ENCODE data around the gene AKAP8L. TPM values are rescaled to one million over a fixed set of nuclear protein-coding genes. Genes with fewer than 3 reads are reported as not detected.

Gene AKAP8L
- total RNA-seq, 1 experiment from 2014 or later, result 106 TPM

GRCh38 chr19:15432629-15433518, 14.1 kb upstream of the AKAP8L start (continued):
- TF ChIP-seq POLR2AphosphoS5 (IDR thresholded peaks at IDR 0.05; ENCODE audit: low read depth, low read length) (peak; percentile 65), RAD21 (IDR thresholded peaks at IDR 0.05; ENCODE audit: low read depth) (no peak), SRF (IDR thresholded peaks at IDR 0.05; ENCODE audit: low read depth) (peak; percentile 93), FOSL1 (IDR thresholded peaks at IDR 0.05; ENCODE audit: low read depth) (no peak), YY1 (IDR thresholded peaks at IDR 0.05; ENCODE audit: extremely low read depth, insufficient replicate concordance, low read depth, low read length) (peak; percentile 96)

- no peaks in the 10 kb centered on the region for H4K20me1 ChIP-seq (ENCODE audit: insufficient read depth)
- H3K4me1 ChIP-seq (ENCODE audit: control insufficient read depth in 1 of 2, insufficient read depth in 2 of 2, low read length in 2 of 2), result peaks cover 18 to 25% of the 10 kb centered on the region in 2 experiments
- CTCF ChIA-PET, result interaction anchor here (1.3 kb wide), 2 partner anchors 13 to 124 kb away, joined by 5 to 6 read pairs; partner anchors contain the start of gene AKAP8L
- H3K27ac ChIP-seq (ENCODE audit: low read depth, low read length), result peak overlapping the region; percentile 67
- H3K4me2 ChIP-seq (ENCODE audit: low read length), result peak overlapping the region; percentile 85
- H2AFZ ChIP-seq (ENCODE audit: low read depth, low read length, poor library complexity, severe bottlenecking), result no peak overlapping the region
- intact Hi-C loops (cut with micrococcal nuclease), result no loop called here
- H3K4me3 ChIP-seq (replicated peaks in 1 of 2; ENCODE audit: low read depth in 1 of 2, low read length in 2 of 2), result peak overlapping the region; percentile 71 to 91
- BruUV-seq (replicated peaks), result no TSS peak
- H3K27me3 ChIP-seq (ENCODE audit: insufficient read depth, low read length), result no peaks in the 10 kb centered on the region
- peak overlapping the region; percentile 87 for H3K9ac ChIP-seq (ENCODE audit: low read length)
- H3K79me2 ChIP-seq (ENCODE audit: insufficient read depth, low read length), result peaks cover 48% of the 10 kb centered on the region
- TF ChIP-seq CBX3 (IDR thresholded peaks at IDR 0.05; ENCODE audit: low read depth) (no peak), ZFX (IDR thresholded peaks at IDR 0.05) (peak; percentile 60; the same call in 1 of the 2 replicates), TCF7L2 (IDR thresholded peaks at IDR 0.05; ENCODE audit: borderline replicate concordance, extremely low read depth, insufficient read depth, insufficient read length) (no peak)
- H3K9me2 ChIP-seq (ENCODE audit: insufficient read depth), result no peaks in the 10 kb centered on the region
- RAD21 ChIA-PET (ENCODE audit: low non-redundant PET in 1 of 2, low total read pairs in 2 of 2, uncharacterized antibody in 2 of 2, unreplicated experiment in 2 of 2), result no interaction called here
- H3K9me3 ChIP-seq (ENCODE audit: control insufficient read depth in 1 of 2, insufficient read depth in 1 of 2, low read depth in 1 of 2, low read length in 2 of 2), result no peaks in the 10 kb centered on the region
- ATAC-seq (peak; percentile 21), DNase-seq (ENCODE audit: low read depth, low spot score) (no peak)
- POLR2A ChIA-PET, result interaction anchor here (1.3 to 1.5 kb wide), 2 partner anchors 13 to 20 kb away, joined by 5 to 10 read pairs; partner anchors contain the start of gene AKAP8L
- H3K36me3 ChIP-seq (ENCODE audit: control insufficient read depth in 1 of 2, insufficient read depth in 2 of 2, low read length in 2 of 2), result peaks cover 4 to 16% of the 10 kb centered on the region in 2 experiments; a peak in 2 of 4 replicates
These were observed 13.3 kb upstream of the AKAP8L start for GRCh38 chr19:15432018-15432494.

All from HCT116 (cell line).